ENCODE data around the gene SLC9A7. TPM values are rescaled to one million over a fixed set of nuclear protein-coding genes. Genes with fewer than 3 reads are reported as not detected.

The SLC9A7 gene
- total RNA-seq, 3 donors from 2014 or later: 1.6 to 28.1 (median 12.8) TPM

- TF ChIP-seq CTCF (IDR thresholded peaks at IDR 0.05): no peak
- no peak for TF ChIP-seq POLR2A (IDR thresholded peaks at IDR 0.05)
- TF ChIP-seq POLR2AphosphoS5 (IDR thresholded peaks at IDR 0.05): no peak
- H3K36me3 ChIP-seq: no peaks in the 10 kb centered on the region
- intact Hi-C loops (cut with DNase I; ENCODE audit: low total_unique reads): no loop called here
- peak overlapping the region in 1 of 3 donors; percentile 37 for H3K4me3 ChIP-seq
- no peak for DNase-seq (ENCODE audit: low spot score in 2 of 2)
- H3K27ac ChIP-seq: peak overlapping the region; percentile 31 to 79
- no peaks in the 10 kb centered on the region for H3K9me3 ChIP-seq
- peaks cover 0 to 14% of the 10 kb centered on the region in 2 donors for H3K27me3 ChIP-seq
- H3K4me1 ChIP-seq: peaks cover 0 to 5% of the 10 kb centered on the region in 2 donors
These were observed 171.2 kb downstream of the SLC9A7 start for GRCh38 chrX:46587753-46588171.

GRCh38 chrX:46587158-46587557 is 171.8 kb downstream of the SLC9A7 start:
- peaks cover 0 to 14% of the 10 kb centered on the region in 2 donors for H3K27me3 ChIP-seq
- no peaks in the 10 kb centered on the region for H3K36me3 ChIP-seq
- TF ChIP-seq POLR2A (IDR thresholded peaks at IDR 0.05) (no peak), POLR2AphosphoS5 (IDR thresholded peaks at IDR 0.05) (no peak), CTCF (IDR thresholded peaks at IDR 0.05) (no peak)
- intact Hi-C loops (cut with DNase I; ENCODE audit: low total_unique reads): no loop called here
- peaks cover 0 to 5% of the 10 kb centered on the region in 2 donors for H3K4me1 ChIP-seq
- no peaks in the 10 kb centered on the region for H3K9me3 ChIP-seq
- peak overlapping the region; percentile 31 to 79 for H3K27ac ChIP-seq
- no peak overlapping the region for H3K4me3 ChIP-seq
- DNase-seq (ENCODE audit: low spot score in 2 of 2): no peak

GRCh38 chrX:46584736-46585135 is 174.2 kb downstream of the SLC9A7 start:
- TF ChIP-seq POLR2A (IDR thresholded peaks at IDR 0.05) (no peak), CTCF (IDR thresholded peaks at IDR 0.05) (no peak), POLR2AphosphoS5 (IDR thresholded peaks at IDR 0.05) (no peak)
- DNase-seq (ENCODE audit: low spot score in 2 of 2): no peak
- H3K27ac ChIP-seq: no peak overlapping the region
- intact Hi-C loops (cut with DNase I; ENCODE audit: low total_unique reads): no loop called here
- H3K27me3 ChIP-seq: peaks cover 0 to 14% of the 10 kb centered on the region in 2 donors
- H3K4me3 ChIP-seq: no peak overlapping the region
- H3K4me1 ChIP-seq: peaks cover 0 to 5% of the 10 kb centered on the region in 2 donors
- no peaks in the 10 kb centered on the region for H3K36me3 ChIP-seq
- H3K9me3 ChIP-seq: no peaks in the 10 kb centered on the region

- peaks cover 0 to 18% of the 10 kb centered on the region in 2 donors for H3K27me3 ChIP-seq
- H3K9me3 ChIP-seq: no peaks in the 10 kb centered on the region
- intact Hi-C loops (cut with DNase I; ENCODE audit: low total_unique reads): no loop called here
- H3K4me1 ChIP-seq: peaks cover 0 to 2% of the 10 kb centered on the region in 2 donors
- DNase-seq (ENCODE audit: low spot score in 2 of 2): peak in 1 of 2 donors; percentile 44
- no peak overlapping the region for H3K4me3 ChIP-seq
- H3K27ac ChIP-seq: peak overlapping the region; percentile 52 to 78
- TF ChIP-seq POLR2AphosphoS5 (IDR thresholded peaks at IDR 0.05) (peak in 1 of 3 donors; percentile 15), POLR2A (IDR thresholded peaks at IDR 0.05) (no peak), CTCF (IDR thresholded peaks at IDR 0.05) (no peak)
- H3K36me3 ChIP-seq: no peaks in the 10 kb centered on the region
These were observed 176.0 kb downstream of the SLC9A7 start for GRCh38 chrX:46582966-46583365.

DNA sequence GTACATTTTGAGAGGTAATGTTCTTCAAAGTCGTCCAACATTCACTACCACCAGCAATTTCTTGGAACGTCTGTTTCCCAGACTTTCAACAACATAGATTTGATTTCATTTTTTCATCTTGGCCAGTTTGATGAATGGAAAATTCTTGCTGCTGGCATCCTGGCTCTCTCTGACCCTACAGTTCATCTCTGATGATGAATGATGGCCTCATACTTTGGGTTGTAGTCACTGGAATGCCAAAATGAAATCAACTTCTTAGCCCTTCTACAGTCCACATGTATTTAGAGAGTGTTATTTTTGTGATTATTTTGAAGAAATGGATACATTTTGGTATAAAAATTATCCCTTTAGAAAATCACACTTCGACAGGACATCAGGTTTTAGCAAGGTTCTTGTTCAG is 176.6 kb downstream of the SLC9A7 start:
- TF ChIP-seq POLR2A (IDR thresholded peaks at IDR 0.05) (no peak), CTCF (IDR thresholded peaks at IDR 0.05) (no peak), POLR2AphosphoS5 (IDR thresholded peaks at IDR 0.05) (no peak)
- H3K36me3 ChIP-seq: no peaks in the 10 kb centered on the region
- no peak overlapping the region for H3K4me3 ChIP-seq
- no peak for DNase-seq (ENCODE audit: low spot score in 2 of 2)
- intact Hi-C loops (cut with DNase I; ENCODE audit: low total_unique reads): no loop called here
- peak overlapping the region; percentile 51 to 52 for H3K27ac ChIP-seq
- H3K9me3 ChIP-seq: no peaks in the 10 kb centered on the region
- H3K4me1 ChIP-seq: no peaks in the 10 kb centered on the region
- peaks cover 0 to 21% of the 10 kb centered on the region in 2 donors for H3K27me3 ChIP-seq
